NB4 (cell line): ENCODE results near the gene CYP4F2.
"Not testable (repeated sequence)": the region's sequence is repeated elsewhere in the genome, so short reads cannot be mapped to it uniquely, and the experiment has no call there.

ENCODE experiments used
- CTCF ChIP-seq: IDR thresholded peaks from one replicate; pipeline ENCODE4 v1.5.1; 2012; ENCODE audit warnings: low read depth, low read length
- MYC ChIP-seq: IDR thresholded peaks from 2 replicates; pipeline ENCODE4 v1.6.1; 2011; ENCODE audit warnings: low read depth, low read length
- POLR2A ChIP-seq: IDR thresholded peaks from 2 replicates; pipeline ENCODE4 v1.6.1; 2011; ENCODE audit warnings: mild to moderate bottlenecking; ENCODE audit not compliant: insufficient read length; ENCODE audit errors: extremely low read depth

DNA sequence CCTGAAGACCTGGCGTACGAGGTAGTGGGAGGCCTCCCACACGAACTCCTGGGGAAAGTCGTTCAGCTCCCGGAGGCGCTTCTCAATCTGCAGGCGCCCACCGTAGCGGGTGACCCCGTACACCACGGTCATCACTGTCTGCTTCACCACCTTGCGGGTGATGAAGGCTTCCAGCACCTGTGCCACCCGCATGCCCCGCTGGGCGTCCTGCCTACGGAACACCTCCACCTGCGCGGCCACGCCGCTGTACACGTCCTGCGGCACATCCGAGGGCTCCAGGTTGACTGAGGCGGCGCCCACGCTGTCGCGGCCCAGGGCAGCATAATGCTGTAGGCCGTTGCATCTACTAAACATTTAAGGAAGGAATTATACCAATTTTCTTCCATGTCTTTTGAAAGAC is 5.0 kb upstream of the CYP4F2 start:
- TF ChIP-seq MYC, CTCF, POLR2A: not testable (repeated sequence)
